Thymus (tissue), 11 donors: ENCODE results near the gene SEMA6A. TPM values are rescaled to one million over a fixed set of nuclear protein-coding genes. Genes with fewer than 3 reads are reported as not detected.

ENCODE experiments used
- DNase-seq, 9 donors: peaks; one replicate each; pipeline ENCODE4 v3.0.0-alpha.2; 2013; ENCODE audit warnings: low spot score in 9 of 9, low read depth in 6 of 9, missing footprints in 1 of 9
- H3K27ac ChIP-seq, 2 donors: one replicate each; pipeline ENCODE4 v1.5.1; 2013; ENCODE audit warnings: control low read depth in 1 of 2, low read depth in 1 of 2, low read length in 1 of 2, mild to moderate bottlenecking in 1 of 2, moderate library complexity in 1 of 2
- H3K27me3 ChIP-seq, 2 donors: one replicate each; pipeline ENCODE4 v1.5.1; 2013; ENCODE audit warnings: low read length in 1 of 2; ENCODE audit not compliant: control insufficient read depth in 2 of 2, insufficient read depth in 1 of 2
- H3K36me3 ChIP-seq, 2 donors: one replicate each; pipeline ENCODE4 v1.5.1; 2013; ENCODE audit warnings: low read length in 1 of 2, mild to moderate bottlenecking in 1 of 2, moderate library complexity in 1 of 2; ENCODE audit not compliant: control insufficient read depth in 2 of 2, insufficient read depth in 2 of 2
- H3K4me1 ChIP-seq, 2 donors: one replicate each; pipeline ENCODE4 v1.5.1; 2013; ENCODE audit warnings: low read length in 2 of 2; ENCODE audit not compliant: control insufficient read depth in 2 of 2, insufficient read depth in 2 of 2
- H3K4me3 ChIP-seq, 2 donors: one replicate each; pipeline ENCODE4 v1.5.1; 2013; ENCODE audit warnings: low read length in 2 of 2, control low read depth in 1 of 2, mild to moderate bottlenecking in 1 of 2
- H3K9me3 ChIP-seq, 2 donors: one replicate each; pipeline ENCODE4 v1.5.1; 2013; ENCODE audit warnings: low read length in 1 of 2, mild to moderate bottlenecking in 1 of 2; ENCODE audit not compliant: control insufficient read depth in 2 of 2, insufficient read depth in 1 of 2
- WGBS: extraction: QIAGEN DNeasy Blood & Tissue Kit; methylation state at CpG from one replicate; pipeline ENCODE4 v1.1.7; 2013; 5-methylcytosine and 5-hydroxymethylcytosine counted together
- polyA plus RNA-seq: library from polyadenylated mRNA; stranded (reverse); fragments of 200-250 nt; gene quantifications from one replicate; pipeline ENCODE4 v1.2.3, GENCODE V29; 2013
- total RNA-seq: library from RNA; stranded (reverse); fragments of 120-200 nt; gene quantifications from one replicate; pipeline ENCODE4 v1.2.4, GENCODE V29; 2013
- donor health status: healthy.

Gene SEMA6A
- total and polyA plus RNA-seq, 2 donors = 3.6 to 6.2 TPM

DNA sequence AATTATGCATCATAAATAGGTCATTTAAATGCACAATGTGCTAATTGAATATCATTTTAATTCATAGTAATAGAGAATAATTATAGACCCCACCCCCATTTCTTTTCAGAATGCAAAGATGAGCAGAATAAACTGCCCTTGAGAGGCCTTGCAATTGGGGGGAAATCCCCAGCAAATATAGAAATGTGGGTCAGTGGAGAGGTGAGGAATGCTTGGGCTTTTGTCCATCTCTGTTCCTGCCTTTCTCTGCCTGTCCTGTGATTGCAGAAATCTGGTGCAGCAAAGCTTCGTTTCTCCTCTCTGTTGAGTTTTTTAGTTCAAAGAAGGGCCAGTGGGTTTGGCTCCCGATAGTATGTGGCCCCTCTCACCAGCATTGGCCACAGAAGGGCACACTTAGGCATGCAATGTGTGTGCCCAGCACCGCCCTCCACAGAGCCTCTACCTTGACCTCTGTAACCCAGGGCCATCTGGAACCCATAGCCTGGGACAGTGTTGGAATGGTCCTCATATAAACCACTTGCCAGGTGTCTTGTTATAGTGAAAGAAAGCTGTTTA is 164.2 kb downstream of the SEMA6A start:
- Histone ChIP-seq H3K4me1 (no peaks in the 10 kb centered on the region), H3K27me3 (no peaks in the 10 kb centered on the region), H3K4me3 (no peak overlapping the region), H3K27ac (no peak overlapping the region), H3K36me3 (no peaks in the 10 kb centered on the region), H3K9me3 (no peaks in the 10 kb centered on the region)
- 93% methylated on average over 3 of the region's 3 CpGs for WGBS
- DNase-seq = no peak

GRCh38 chr5:116409591-116410296 is 164.9 kb downstream of the SEMA6A start:
- H3K27ac ChIP-seq = no peak overlapping the region
- H3K4me3 ChIP-seq = no peak overlapping the region
- no peaks in the 10 kb centered on the region for H3K36me3 ChIP-seq
- no peaks in the 10 kb centered on the region for H3K27me3 ChIP-seq
- DNase-seq = peak in 1 of 9 donors; percentile 28
- H3K9me3 ChIP-seq = no peaks in the 10 kb centered on the region
- WGBS = 94% methylated on average over 5 of the region's 5 CpGs
- no peaks in the 10 kb centered on the region for H3K4me1 ChIP-seq

DNA sequence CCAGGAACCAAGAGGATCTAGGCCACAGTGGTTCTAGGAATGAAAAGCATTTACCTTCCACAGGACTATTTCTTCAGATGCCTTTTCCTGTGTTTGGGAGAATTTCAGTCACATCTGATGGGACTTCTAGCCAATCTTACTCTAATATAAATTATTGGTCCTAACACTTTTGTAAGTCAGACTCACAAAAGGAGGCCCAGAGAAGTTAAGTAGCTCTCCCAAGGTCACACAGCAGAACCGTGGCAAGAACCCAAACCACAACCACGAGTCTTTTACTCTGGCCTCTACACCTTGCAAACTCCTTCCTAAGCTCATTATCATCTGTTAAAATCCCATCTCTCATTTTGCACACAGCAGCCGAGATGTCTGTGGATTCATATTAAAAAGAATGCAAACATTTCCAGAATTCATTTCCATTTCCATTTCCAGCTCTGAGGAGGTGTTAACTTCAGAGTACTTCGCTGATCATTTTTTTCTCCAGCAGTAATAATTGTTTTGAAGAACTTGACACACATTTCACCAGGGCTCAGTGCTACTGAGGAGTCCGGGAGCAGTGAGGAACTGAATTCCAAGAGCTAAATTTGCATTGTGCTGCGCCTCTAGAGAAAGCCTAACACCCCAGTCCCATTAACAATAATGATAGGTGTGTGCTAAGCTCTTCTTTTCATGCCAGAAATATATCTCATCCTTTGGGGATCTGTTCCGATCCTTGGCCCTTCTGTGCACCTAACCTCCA is 168.1 kb downstream of the SEMA6A start:
- H3K27me3 ChIP-seq = no peaks in the 10 kb centered on the region
- no peaks in the 10 kb centered on the region for H3K9me3 ChIP-seq
- no peak overlapping the region for H3K27ac ChIP-seq
- no peaks in the 10 kb centered on the region for H3K4me1 ChIP-seq
- no peak for DNase-seq
- H3K4me3 ChIP-seq = no peak overlapping the region
- 79% methylated on average over 7 of the region's 7 CpGs for WGBS
- no peaks in the 10 kb centered on the region for H3K36me3 ChIP-seq

DNA sequence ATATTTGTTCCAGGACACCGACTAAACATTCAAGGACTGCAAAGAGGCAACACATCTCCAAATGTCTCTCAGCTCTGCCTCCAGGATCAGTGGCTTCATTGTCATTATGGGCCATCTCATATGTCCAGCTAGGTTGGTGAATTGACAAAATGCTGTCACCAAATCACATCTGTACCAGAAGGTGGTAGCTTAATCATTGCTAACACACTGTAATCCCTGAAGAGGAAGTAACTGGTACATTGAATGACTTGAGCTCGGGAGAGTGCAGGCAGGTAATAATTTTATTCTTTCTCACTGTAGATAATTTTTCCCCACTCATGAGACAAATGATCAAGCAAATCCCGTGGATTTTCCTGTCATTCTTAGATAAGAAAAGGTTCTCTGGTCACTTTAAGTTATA is 169.8 kb downstream of the SEMA6A start:
- no peaks in the 10 kb centered on the region for H3K4me1 ChIP-seq
- no peaks in the 10 kb centered on the region for H3K27me3 ChIP-seq
- 62% methylated on average over 3 of the region's 3 CpGs for WGBS
- H3K36me3 ChIP-seq = no peaks in the 10 kb centered on the region
- no peak for DNase-seq
- H3K9me3 ChIP-seq = no peaks in the 10 kb centered on the region
- no peak overlapping the region for H3K4me3 ChIP-seq
- no peak overlapping the region for H3K27ac ChIP-seq

DNA sequence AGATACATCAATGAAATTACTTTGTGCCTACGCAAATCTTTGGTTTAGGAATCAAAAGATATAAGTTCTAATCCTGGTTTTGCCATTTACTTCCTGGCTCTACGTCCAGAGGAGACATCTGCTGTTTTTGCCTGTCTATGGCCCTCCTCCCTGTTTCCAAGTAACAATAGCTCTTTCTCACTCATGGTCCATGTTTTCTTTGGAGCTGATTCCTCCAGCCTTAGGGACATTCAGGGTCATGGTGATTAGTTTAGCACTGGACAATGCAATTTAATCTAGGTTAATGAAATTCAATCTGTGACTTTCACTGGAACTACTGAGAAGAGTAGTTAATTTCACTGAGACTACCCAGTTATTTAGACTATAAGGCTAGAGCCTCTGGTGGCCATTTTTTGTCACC is 170.6 kb downstream of the SEMA6A start:
- Histone ChIP-seq H3K27ac (no peak overlapping the region), H3K4me3 (no peak overlapping the region), H3K36me3 (no peaks in the 10 kb centered on the region), H3K27me3 (no peaks in the 10 kb centered on the region), H3K4me1 (no peaks in the 10 kb centered on the region), H3K9me3 (no peaks in the 10 kb centered on the region)
- WGBS = 97% methylated on average over 2 of the region's 2 CpGs
- no peak for DNase-seq

GRCh38 chr5:116402235-116402634 is 172.4 kb downstream of the SEMA6A start:
- H3K27me3 ChIP-seq = no peaks in the 10 kb centered on the region
- no peak overlapping the region for H3K27ac ChIP-seq
- no peak overlapping the region for H3K4me3 ChIP-seq
- no peaks in the 10 kb centered on the region for H3K36me3 ChIP-seq
- WGBS = 96% methylated on average over 5 of the region's 5 CpGs
- H3K9me3 ChIP-seq = no peaks in the 10 kb centered on the region
- no peaks in the 10 kb centered on the region for H3K4me1 ChIP-seq
- no peak for DNase-seq

- H3K4me1 ChIP-seq = no peaks in the 10 kb centered on the region
- no peak overlapping the region for H3K27ac ChIP-seq
- no peak for DNase-seq
- H3K9me3 ChIP-seq = no peaks in the 10 kb centered on the region
- no peaks in the 10 kb centered on the region for H3K27me3 ChIP-seq
- H3K36me3 ChIP-seq = no peaks in the 10 kb centered on the region
- H3K4me3 ChIP-seq = no peak overlapping the region
- 94% methylated on average over 10 of the region's 10 CpGs for WGBS
Observed at GRCh38 chr5:116401576-116401975, 173.0 kb downstream of the SEMA6A start.

GRCh38 chr5:116396476-116397099 is 178.0 kb downstream of the SEMA6A start:
- peaks cover 0 to 3% of the 10 kb centered on the region in 2 donors for H3K4me1 ChIP-seq
- H3K9me3 ChIP-seq = no peaks in the 10 kb centered on the region
- no peak for DNase-seq
- H3K27me3 ChIP-seq = no peaks in the 10 kb centered on the region
- H3K27ac ChIP-seq = no peak overlapping the region
- no peaks in the 10 kb centered on the region for H3K36me3 ChIP-seq
- H3K4me3 ChIP-seq = no peak overlapping the region
- 93% methylated on average over 2 of the region's 2 CpGs for WGBS

DNA sequence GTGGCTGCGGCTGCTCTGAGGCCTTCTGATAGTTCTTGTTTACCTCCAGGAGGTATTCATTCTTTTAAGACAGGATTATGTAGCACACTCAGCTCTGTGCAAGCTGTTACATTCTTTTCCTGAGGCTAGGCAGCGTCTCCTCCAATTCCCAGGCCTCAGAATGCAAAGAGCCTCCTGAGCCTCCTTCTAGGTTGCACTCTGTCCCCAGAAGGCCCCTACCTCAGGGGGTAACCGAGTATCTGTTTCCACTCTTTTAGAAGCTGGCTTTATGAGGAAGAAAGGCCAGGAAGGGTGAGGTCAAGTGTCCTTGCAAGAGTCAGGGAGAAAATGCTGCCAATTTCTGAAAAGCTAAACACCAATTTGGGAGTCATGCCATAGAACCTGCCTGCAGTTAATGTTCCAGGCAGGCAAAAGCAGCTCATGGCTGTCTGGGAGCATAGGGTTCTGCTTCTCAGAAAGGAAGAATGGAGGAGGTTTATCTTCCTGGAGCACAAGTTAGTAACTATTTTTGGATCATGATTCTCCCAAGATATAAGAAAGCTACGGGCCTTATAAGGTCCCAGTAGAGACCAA is 178.9 kb downstream of the SEMA6A start:
- H3K36me3 ChIP-seq = no peaks in the 10 kb centered on the region
- no peak for DNase-seq
- no peak overlapping the region for H3K4me3 ChIP-seq
- no peaks in the 10 kb centered on the region for H3K27me3 ChIP-seq
- no peaks in the 10 kb centered on the region for H3K9me3 ChIP-seq
- peaks cover 0 to 3% of the 10 kb centered on the region in 2 donors for H3K4me1 ChIP-seq
- WGBS = 93% methylated on average over 4 of the region's 4 CpGs
- no peak overlapping the region for H3K27ac ChIP-seq
